Choroid plexus epithelial cell (primary cell): ENCODE measurements around the gene SAGE1.
"Not testable (repeated sequence)": the region's sequence is repeated elsewhere in the genome, so short reads cannot be mapped to it uniquely, and the experiment has no call there.

Experiments
- DNase-seq: peaks from one replicate; pipeline ENCODE4 v3.0.0-alpha.2; 2010; ENCODE audit warnings: low read depth
- H3K4me3 ChIP-seq: 2 replicates; pipeline ENCODE4 v1.5.1; 2011; ENCODE audit warnings: low read depth, mild to moderate bottlenecking, control low read depth, low read length, moderate library complexity
- CTCF ChIP-seq: conservative IDR thresholded peaks from 2 replicates; pipeline ENCODE4 v1.5.1; 2011; ENCODE audit warnings: low read depth, mild to moderate bottlenecking, control low read depth, inconsistent platforms, low read length, moderate library complexity

The SAGE1 gene

GRCh38 chrX:135893294-135893817, at the start of gene SAGE1, which contains the start of gene CT45A10:
TSS of gene SAGE1 (plus strand) at chrX:135893716. CDS start at chrX:135896243, 2,527 bp downstream.
TSS of gene CT45A10 (minus strand) at chrX:135893444. CDS start at chrX:135885344, 8,100 bp downstream.
- TF ChIP-seq CTCF, result no peak
- DNase-seq, result no peak

DNA sequence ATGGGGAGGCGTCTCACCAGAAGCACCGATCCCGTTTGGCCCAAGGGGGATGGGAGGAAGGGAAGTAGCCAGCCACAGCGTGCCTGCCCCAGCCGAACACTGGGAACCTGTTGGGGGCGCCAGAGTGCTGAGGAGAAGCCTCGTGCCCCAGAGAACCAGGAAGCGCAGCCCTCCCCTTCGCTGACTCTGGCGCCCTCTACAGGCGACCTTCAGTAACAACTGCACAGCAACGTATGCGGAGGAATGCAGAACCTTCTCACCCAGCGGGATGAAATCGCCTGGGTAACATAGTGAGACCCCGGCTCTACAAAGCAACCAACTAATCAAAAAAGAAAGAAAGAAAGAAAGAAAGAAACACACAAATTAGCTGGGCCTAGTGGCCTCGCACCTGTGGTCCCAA, 39.1 kb upstream of the SAGE1 start, which contains the start of gene CT45A8:
Gene CT45A8 (minus strand): TSS at position 101 of the 400 bp plus-strand sequence. CDS start 3,755 bp downstream, outside the sequence.
- not testable (repeated sequence) for DNase-seq, H3K4me3 ChIP-seq

More at GRCh38 chrX:135893294-135893817, at the start of gene SAGE1, which contains the start of gene CT45A10:
- H3K4me3 ChIP-seq, result no peak within 1 kb of the TSS

DNA sequence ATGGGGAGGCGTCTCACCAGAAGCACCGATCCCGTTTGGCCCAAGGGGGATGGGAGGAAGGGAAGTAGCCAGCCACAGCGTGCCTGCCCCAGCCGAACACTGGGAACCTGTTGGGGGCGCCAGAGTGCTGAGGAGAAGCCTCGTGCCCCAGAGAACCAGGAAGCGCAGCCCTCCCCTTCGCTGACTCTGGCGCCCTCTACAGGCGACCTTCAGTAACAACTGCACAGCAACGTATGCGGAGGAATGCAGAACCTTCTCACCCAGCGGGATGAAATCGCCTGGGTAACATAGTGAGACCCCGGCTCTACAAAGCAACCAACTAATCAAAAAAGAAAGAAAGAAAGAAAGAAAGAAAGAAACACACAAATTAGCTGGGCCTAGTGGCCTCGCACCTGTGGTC, 21.8 kb upstream of the SAGE1 start, which contains the start of gene CT45A9:
Gene CT45A9 (minus strand): TSS at position 101 of the 400 bp plus-strand sequence. CDS start 3,751 bp downstream, outside the sequence.
- DNase-seq, H3K4me3 ChIP-seq: not testable (repeated sequence)

- H3K4me3 ChIP-seq, DNase-seq: not testable (repeated sequence)
These were observed 10.8 kb upstream of the SAGE1 start for GRCh38 chrX:135882741-135883140.

DNA sequence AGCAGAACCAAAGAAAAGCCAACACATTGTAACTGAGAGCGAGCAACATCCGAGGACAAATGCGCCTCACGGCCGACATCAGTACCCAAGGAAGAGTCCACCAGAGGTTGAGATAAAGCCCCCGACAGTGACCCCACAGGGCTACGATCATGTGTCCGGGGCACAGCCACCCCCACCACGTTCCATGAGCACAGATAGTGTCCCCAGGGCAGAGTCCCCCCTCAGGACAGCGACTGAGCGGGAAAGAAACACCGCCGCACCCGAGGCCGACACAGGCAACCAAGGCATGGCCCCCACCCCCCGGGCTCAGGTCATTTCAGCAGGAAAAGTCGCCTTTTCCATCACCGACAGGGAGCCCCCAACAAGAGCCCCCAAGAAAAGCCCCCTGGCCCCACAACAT, 5.3 kb upstream of the SAGE1 start:
- not testable (repeated sequence) for DNase-seq, H3K4me3 ChIP-seq

- not testable (repeated sequence) for DNase-seq, H3K4me3 ChIP-seq
These were observed 4.5 kb upstream of the SAGE1 start for GRCh38 chrX:135888976-135889375.

- DNase-seq, result no peak
- TF ChIP-seq CTCF, result no peak
These were observed 3.4 kb upstream of the SAGE1 start for GRCh38 chrX:135890087-135890585.

DNA sequence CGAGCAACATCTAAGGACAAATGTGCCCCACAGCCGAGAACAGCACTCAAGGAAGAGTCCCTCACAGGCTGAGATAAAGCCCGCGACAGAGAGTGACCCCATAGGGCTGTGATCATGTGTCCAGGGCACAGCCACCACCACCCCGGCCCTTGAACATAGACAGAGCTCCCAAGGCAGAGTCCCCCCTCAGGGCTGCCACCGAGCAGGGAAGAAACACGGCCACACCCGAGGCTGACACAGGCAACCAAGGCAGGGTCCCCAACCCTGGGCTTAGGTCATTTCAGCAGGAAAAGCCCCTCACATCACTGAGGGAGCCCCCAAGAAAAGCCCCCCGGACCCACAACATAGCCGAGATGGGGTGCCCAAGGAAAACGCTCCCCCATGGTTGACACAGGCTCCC, 735 bp upstream of the SAGE1 start:
- DNase-seq, result no peak
- no peak overlapping the region for H3K4me3 ChIP-seq
- TF ChIP-seq CTCF, result no peak

More at GRCh38 chrX:135890087-135890585, 3.4 kb upstream of the SAGE1 start:
- no peak overlapping the region for H3K4me3 ChIP-seq

DNA sequence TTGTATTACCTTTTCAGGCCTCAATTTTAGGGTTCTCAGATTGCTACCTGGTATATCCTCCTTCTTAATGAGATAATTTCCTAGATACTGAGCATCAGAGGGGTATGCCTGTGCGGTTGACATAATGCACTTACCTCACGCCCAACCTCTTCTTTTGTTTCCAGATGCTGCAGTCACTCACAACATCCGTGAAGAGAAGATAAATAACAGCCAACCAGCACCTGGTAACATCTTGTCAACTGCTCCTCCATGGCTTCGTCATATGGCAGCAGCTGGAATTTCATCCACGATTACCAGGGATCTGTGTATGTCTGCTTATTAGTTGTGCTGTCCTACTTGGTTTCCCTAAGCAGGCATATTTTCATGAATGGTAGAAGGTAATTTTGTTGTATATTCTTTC, 16.7 kb downstream of the SAGE1 start:
- no peak overlapping the region for H3K4me3 ChIP-seq
- DNase-seq, result no peak
- no peak for TF ChIP-seq CTCF

DNA sequence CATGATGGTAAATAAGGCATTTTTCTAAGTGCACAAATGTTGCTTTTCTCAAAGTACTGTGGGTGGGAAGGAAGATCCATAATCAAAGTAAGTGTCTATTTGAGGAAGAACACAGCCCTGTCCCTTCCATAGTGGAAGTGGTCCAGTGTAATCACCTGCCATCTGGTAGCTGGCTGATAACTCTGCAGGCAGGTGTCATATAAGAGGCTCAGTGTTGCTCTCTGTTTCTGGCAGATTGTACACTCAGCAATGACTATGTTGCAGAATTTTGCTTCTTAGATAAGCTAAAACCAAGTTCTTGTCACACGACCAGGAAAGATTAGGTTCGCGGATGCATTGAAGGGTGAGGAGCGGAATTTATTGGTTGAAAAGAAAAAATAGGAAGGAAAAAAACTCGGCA, 20.9 kb downstream of the SAGE1 start:
- no peak for DNase-seq
- no peak overlapping the region for H3K4me3 ChIP-seq
- no peak for TF ChIP-seq CTCF

- H3K4me3 ChIP-seq, DNase-seq: not testable (repeated sequence)
These were observed 27.0 kb downstream of the SAGE1 start for GRCh38 chrX:135920516-135920915.
